AG10803 (cell line): ENCODE measurements around the gene DKKL1.
A peak's percentile ranks its signal among the peaks of the same experiment; 100 is the strongest.

Experiments
- DNase-seq: peaks from one replicate; pipeline ENCODE4 v3.0.0; 2010; ENCODE audit warnings: low read depth
- H3K4me3 ChIP-seq: 2 replicates; pipeline ENCODE4 v1.5.1; 2011; ENCODE audit warnings: mild to moderate bottlenecking, low read length, control low read depth
- TF ChIP-seq, protein P1 (sequence below): conservative IDR thresholded peaks from 2 replicates; pipeline ENCODE4 v1.5.1; 2011; ENCODE audit warnings: mild to moderate bottlenecking, low read length, control low read depth, inconsistent platforms

DKKL1 gene

DNA sequence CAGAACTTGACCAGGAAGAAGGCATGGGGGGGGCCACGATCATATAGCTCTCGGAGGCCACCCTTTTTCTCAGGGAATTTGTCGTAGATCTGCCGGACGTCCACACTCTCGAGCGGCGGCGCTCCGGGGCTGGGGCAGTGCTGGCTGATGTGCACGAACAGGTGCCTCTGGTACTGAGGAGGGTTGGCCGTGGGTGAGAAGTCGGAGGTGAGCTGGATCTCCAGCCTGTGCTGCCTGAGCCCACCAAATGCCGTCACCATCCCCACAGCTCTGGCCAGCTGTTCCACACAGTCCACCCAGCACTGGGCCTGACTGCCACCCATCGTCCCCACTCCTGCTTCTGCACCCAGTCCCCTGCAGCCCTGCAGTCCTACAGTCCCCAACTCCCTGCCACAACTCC is 16.5 kb upstream of the DKKL1 start:
- TF ChIP-seq, protein P1, sequence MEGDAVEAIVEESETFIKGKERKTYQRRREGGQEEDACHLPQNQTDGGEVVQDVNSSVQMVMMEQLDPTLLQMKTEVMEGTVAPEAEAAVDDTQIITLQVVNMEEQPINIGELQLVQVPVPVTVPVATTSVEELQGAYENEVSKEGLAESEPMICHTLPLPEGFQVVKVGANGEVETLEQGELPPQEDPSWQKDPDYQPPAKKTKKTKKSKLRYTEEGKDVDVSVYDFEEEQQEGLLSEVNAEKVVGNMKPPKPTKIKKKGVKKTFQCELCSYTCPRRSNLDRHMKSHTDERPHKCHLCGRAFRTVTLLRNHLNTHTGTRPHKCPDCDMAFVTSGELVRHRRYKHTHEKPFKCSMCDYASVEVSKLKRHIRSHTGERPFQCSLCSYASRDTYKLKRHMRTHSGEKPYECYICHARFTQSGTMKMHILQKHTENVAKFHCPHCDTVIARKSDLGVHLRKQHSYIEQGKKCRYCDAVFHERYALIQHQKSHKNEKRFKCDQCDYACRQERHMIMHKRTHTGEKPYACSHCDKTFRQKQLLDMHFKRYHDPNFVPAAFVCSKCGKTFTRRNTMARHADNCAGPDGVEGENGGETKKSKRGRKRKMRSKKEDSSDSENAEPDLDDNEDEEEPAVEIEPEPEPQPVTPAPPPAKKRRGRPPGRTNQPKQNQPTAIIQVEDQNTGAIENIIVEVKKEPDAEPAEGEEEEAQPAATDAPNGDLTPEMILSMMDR, result no peak
- no peak for DNase-seq
- H3K4me3 ChIP-seq, result no peak overlapping the region

DNA sequence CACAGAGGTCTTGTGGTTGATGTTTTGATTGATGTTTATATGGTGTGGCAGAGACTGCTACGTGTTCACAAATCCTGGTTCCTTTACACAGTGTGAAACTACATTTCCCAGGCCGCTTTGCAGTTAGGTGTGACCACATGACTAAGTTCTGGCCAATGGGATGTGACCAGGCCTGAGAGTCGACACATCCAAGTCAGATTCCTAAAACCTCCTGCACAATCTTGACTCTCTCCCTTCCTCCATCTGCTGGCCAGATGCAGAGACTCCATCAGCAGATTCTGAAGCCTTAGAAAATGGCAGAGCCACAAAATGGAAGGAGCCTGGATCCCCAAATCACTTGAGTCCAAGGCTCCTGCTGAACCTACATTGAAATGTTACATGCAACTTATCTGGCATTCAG is 15.8 kb upstream of the DKKL1 start:
- TF ChIP-seq, protein P1, result peak; percentile 45

DNA sequence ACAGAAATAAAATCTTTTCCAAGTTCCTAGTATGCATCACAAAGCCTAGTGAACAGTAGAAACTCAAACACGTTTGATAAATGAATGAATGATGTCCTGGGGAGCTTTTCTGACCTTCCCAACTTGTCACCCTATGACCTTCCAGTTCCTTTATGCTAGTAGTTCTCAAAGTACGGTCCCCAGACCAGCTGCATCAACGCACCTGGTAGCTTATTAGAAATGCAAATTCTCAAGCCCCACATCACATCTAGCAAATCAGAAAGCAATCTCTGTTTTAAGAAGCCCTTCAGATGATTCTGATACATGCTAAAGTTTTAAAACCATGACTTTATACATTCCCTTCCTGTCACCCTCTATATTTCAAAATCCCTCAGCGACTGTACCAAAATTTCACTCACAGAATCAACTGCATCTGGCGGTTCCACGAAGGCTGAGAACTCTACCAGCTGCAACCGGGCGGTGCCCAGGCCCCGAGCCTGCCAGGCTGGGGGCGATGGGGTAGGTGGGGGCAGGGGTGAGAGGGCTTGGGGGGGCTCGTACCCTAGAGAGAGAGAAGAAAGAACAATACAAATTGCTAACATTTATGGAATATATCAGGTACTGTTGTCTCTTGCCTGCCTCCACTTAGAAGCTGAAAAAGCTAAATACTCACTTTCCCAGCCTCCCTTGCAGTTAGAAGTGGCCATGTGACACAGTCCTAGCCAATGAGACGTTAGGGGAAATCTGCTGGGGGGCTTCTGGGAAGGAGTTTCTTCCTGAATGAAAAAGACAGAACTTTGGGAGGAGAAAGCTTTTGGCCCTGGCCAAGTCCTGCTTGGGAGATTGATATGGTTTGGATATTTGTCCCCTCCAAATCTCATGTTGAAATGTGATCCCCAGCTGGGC is 15.1 kb upstream of the DKKL1 start:
- TF ChIP-seq, protein P1, result no peak
- no peak overlapping the region for H3K4me3 ChIP-seq
- no peak for DNase-seq

More for the DNA sequence above, 15.8 kb upstream of the DKKL1 start:
- peak; percentile 90 for DNase-seq
- H3K4me3 ChIP-seq, result no peak overlapping the region

DNA sequence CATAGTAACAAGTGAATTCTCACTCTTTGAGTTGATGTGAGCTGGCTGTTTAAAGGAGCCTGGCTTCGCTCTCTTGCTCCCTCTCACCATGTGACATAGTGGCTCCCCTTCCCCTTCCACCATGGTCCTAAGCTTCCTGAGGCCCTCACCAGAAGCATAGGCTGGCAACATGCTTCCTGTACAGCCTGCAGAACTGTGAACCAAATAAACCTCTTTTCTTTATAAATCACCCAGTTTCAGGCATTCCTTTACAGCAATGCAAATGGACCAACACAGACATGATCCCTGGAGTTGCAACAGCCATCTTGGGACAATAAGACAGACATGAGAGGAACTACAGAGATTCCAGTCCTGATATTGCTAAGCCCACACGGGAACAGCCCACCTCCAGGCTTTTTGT is 14.1 kb upstream of the DKKL1 start:
- H3K4me3 ChIP-seq, result no peak overlapping the region
- TF ChIP-seq, protein P1, result no peak
- no peak for DNase-seq

DNA sequence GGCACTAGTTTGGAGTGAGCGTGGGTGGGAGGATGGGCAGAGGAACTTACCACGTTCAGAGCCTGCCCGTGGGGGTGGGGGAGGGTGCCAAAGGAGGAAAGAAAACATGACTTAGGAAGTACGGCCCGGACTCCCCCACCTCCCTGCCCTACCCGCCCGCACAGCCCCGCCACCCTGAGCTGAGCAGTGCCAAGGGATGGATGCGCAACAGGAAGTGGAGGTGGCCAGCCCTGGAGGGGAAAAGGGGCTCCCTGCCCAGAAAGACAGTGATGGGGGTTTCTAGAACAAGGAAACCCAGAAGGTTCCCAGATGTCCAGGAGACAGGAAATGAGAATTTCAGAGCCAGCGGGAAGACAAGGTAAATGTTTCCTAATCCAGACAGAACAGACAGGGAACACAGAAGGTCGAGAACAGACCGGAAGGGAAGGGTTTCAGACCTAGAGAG is 7.7 kb upstream of the DKKL1 start:
- TF ChIP-seq, protein P1, result no peak
- no peak overlapping the region for H3K4me3 ChIP-seq
- peak; percentile 48 for DNase-seq

DNA sequence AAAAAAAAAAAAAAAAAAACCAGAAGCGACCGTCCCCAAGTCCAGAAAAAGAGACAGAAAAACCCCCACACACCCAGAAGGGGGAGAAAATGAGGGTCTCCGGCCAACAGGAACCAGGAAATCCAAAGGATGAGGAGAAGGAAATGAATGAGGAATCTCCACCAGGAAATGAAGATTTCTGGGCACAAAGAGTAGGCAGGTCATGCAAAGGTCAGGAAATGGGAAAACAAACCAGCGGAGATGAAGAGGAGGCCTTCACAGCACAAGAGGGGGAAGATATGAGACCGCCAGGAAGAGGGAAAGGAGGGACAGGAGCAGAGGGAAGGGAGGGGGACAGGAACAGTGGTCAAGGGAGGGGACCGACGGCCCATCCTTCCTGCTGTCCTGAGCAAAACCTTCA is 7.3 kb upstream of the DKKL1 start:
- TF ChIP-seq, protein P1, result no peak
- no peak overlapping the region for H3K4me3 ChIP-seq
- DNase-seq, result no peak

DNA sequence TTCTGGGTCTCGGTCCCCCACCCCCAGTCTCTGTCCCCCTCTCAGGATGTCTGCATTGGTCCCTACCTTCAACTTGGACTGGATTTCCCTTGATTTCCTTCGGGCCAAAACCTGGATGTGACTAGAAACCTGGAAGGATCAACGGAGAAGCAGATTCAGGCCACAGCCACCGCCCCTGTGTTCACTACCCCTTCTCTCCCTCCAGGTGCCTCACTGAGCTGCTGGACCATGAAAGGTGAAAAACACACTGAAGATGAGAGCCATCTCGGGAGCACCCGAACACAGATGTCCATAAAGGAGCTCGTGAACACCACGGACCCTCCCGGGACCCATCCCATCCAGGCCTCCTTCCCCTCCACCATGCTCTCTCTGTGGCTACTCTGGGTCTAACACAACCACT is 6.5 kb upstream of the DKKL1 start:
- TF ChIP-seq, protein P1, result no peak
- no peak for DNase-seq
- H3K4me3 ChIP-seq, result no peak overlapping the region
